ENCODE data around the gene FBXO11.

GRCh38 chr2:47751856-47752414, 154.4 kb downstream of the FBXO11 start:
- no peak for TF ChIP-seq CTCF (IDR thresholded peaks at IDR 0.05)
- TF ChIP-seq EZH2phosphoT487 (IDR thresholded peaks at IDR 0.05), result no peak
